Neural crest cell (in vitro differentiated cells): ENCODE measurements around the gene BIRC2. TPM values are rescaled to one million over a fixed set of nuclear protein-coding genes. Genes with fewer than 3 reads are reported as not detected.

Experiments
- DNase-seq: peaks from one replicate; pipeline ENCODE4 v3.0.0; 2021; ENCODE audit warnings: low read depth, mixed read lengths, low spot score
- H3K27ac Mint-ChIP-seq: one replicate; pipeline ENCODE4 v1.8.0; 2021; ENCODE audit warnings: mild to moderate bottlenecking, mixed read lengths; ENCODE audit not compliant: unreplicated experiment
- H3K27me3 Mint-ChIP-seq: 2 replicates; pipeline ENCODE4 v1.8.0; 2021; ENCODE audit warnings: low read depth, mild to moderate bottlenecking, mixed read lengths
- H3K36me3 Mint-ChIP-seq: 2 replicates; pipeline ENCODE4 v1.8.0; 2021; ENCODE audit warnings: low read depth, mild to moderate bottlenecking, mixed read lengths
- H3K4me1 Mint-ChIP-seq: 2 replicates; pipeline ENCODE4 v1.8.0; 2021; ENCODE audit warnings: mixed read lengths
- H3K4me3 Mint-ChIP-seq: one replicate; pipeline ENCODE4 v1.8.0; 2021; ENCODE audit warnings: mild to moderate bottlenecking, mixed read lengths
- H3K9me3 Mint-ChIP-seq: 2 replicates; pipeline ENCODE4 v1.8.0; 2021; ENCODE audit warnings: mixed read lengths
- CTCF ChIP-seq: fragments of 200-600 bp; sonication (generic); conservative IDR thresholded peaks from 2 replicates; pipeline ENCODE4 v1.5.0; 2021; ENCODE audit warnings: antibody characterized with exemption, mild to moderate bottlenecking
- total RNA-seq: library from RNA; stranded (reverse); gene quantifications from 2 replicates; pipeline ENCODE4 v1.2.1, GENCODE V29; 2021

BIRC2 gene
- total RNA-seq, 1 donor from 2014 or later = 42.6 TPM

- Mint-ChIP-seq H3K27ac (no peak overlapping the region), H3K9me3 (peaks cover 6% of the 10 kb centered on the region), H3K27me3 (peaks cover 12% of the 10 kb centered on the region), H3K36me3 (no peaks in the 10 kb centered on the region), H3K4me1 (peaks cover 9% of the 10 kb centered on the region), H3K4me3 (no peak overlapping the region)
- TF ChIP-seq CTCF = no peak
- no peak for DNase-seq
Observed at GRCh38 chr11:102313238-102313940, 33.6 kb upstream of the BIRC2 start.

GRCh38 chr11:102314784-102315183 is 32.2 kb upstream of the BIRC2 start:
- no peak for TF ChIP-seq CTCF
- Mint-ChIP-seq H3K4me3 (no peak overlapping the region), H3K27ac (no peak overlapping the region), H3K27me3 (peaks cover 14% of the 10 kb centered on the region), H3K9me3 (peaks cover 2% of the 10 kb centered on the region), H3K4me1 (peaks cover 12% of the 10 kb centered on the region), H3K36me3 (no peaks in the 10 kb centered on the region)
- no peak for DNase-seq

GRCh38 chr11:102316346-102316904 is 30.6 kb upstream of the BIRC2 start:
- Mint-ChIP-seq H3K27ac (no peak overlapping the region), H3K27me3 (peaks cover 14% of the 10 kb centered on the region), H3K4me3 (no peak overlapping the region), H3K4me1 (peaks cover 19% of the 10 kb centered on the region), H3K36me3 (no peaks in the 10 kb centered on the region), H3K9me3 (no peaks in the 10 kb centered on the region)
- no peak for DNase-seq
- no peak for TF ChIP-seq CTCF

GRCh38 chr11:102317099-102317767 is 29.8 kb upstream of the BIRC2 start, which contains the start of gene BIRC3:
Gene BIRC3 (plus strand): TSS chr11:102317484. CDS start chr11:102324510, 7,026 bp downstream.
- peak; percentile 31 for DNase-seq
- H3K9me3 Mint-ChIP-seq = no peaks in the 10 kb centered on the region
- TF ChIP-seq CTCF = peak; percentile 46
- no peak within 1 kb of the TSS for H3K27ac Mint-ChIP-seq
- H3K4me3 Mint-ChIP-seq = peak within 1 kb of the TSS; percentile 84
- peaks cover 14% of the 10 kb centered on the region for H3K27me3 Mint-ChIP-seq
- no peaks in the 10 kb centered on the region for H3K36me3 Mint-ChIP-seq
- peaks cover 19% of the 10 kb centered on the region for H3K4me1 Mint-ChIP-seq

- Mint-ChIP-seq H3K4me3 (peak overlapping the region; percentile 84), H3K27me3 (peaks cover 14% of the 10 kb centered on the region), H3K27ac (no peak overlapping the region), H3K9me3 (no peaks in the 10 kb centered on the region), H3K4me1 (peaks cover 19% of the 10 kb centered on the region), H3K36me3 (no peaks in the 10 kb centered on the region)
- DNase-seq = no peak
- no peak for TF ChIP-seq CTCF
Observed at GRCh38 chr11:102317768-102318103, 29.3 kb upstream of the BIRC2 start.
